Stimulated activated naive CD8-positive, alpha-beta T cell treated with anti-CD3 and anti-CD28 coated beads, Interleukin-15, amount 100 ng/mL, for 72 hours (primary cell): ENCODE results near the gene EGFR.

Experiments
- ATAC-seq: fragments of 150-1000 bp; cut with Tn5 transposase; 2 replicates; pipeline ENCODE4 v1.10.0; 2021; ENCODE audit warnings: mild to moderate bottlenecking, moderate library complexity
- DNase-seq, 2 donors: peaks; one replicate each; pipeline ENCODE4 v3.0.0; 2021 to 2022
- H3K27ac Mint-ChIP-seq, 2 donors: one replicate each; pipeline ENCODE4 v1.8.0; 2022; ENCODE audit warnings: mild to moderate bottlenecking in 2 of 2, mixed read lengths in 2 of 2, moderate library complexity in 2 of 2
- H3K27me3 Mint-ChIP-seq: one replicate; pipeline ENCODE4 v1.8.0; 2022; ENCODE audit warnings: mixed read lengths
- H3K4me1 Mint-ChIP-seq: one replicate; pipeline ENCODE4 v1.8.0; 2022; ENCODE audit warnings: mild to moderate bottlenecking, mixed read lengths
- H3K4me3 Mint-ChIP-seq, 2 donors: one replicate each; pipeline ENCODE4 v1.8.0; 2022; ENCODE audit warnings: mild to moderate bottlenecking in 2 of 2, mixed read lengths in 2 of 2, moderate library complexity in 1 of 2
- H3K9me3 Mint-ChIP-seq, 2 donors: one replicate each; pipeline ENCODE4 v1.8.0; 2022; ENCODE audit warnings: mixed read lengths in 2 of 2

The EGFR gene

GRCh38 chr7:55247428-55247827 lies 228.6 kb downstream of the EGFR start:
- Mint-ChIP-seq H3K4me1 (no peaks in the 10 kb centered on the region), H3K27ac (no peak overlapping the region), H3K27me3 (peaks cover 30% of the 10 kb centered on the region), H3K4me3 (no peak overlapping the region), H3K9me3 (no peaks in the 10 kb centered on the region)
- DNase-seq (no peak), ATAC-seq (no peak)

GRCh38 chr7:55248526-55248925 lies 229.7 kb downstream of the EGFR start:
- Mint-ChIP-seq H3K27ac (no peak overlapping the region), H3K9me3 (no peaks in the 10 kb centered on the region), H3K27me3 (peaks cover 41% of the 10 kb centered on the region), H3K4me3 (no peak overlapping the region), H3K4me1 (no peaks in the 10 kb centered on the region)
- ATAC-seq (no peak), DNase-seq (no peak)

- peaks cover 49% of the 10 kb centered on the region for H3K27me3 Mint-ChIP-seq
- DNase-seq (no peak), ATAC-seq (no peak)
- H3K4me3 Mint-ChIP-seq = no peak overlapping the region
- peaks cover 1% of the 10 kb centered on the region for H3K4me1 Mint-ChIP-seq
- no peaks in the 10 kb centered on the region for H3K9me3 Mint-ChIP-seq
- H3K27ac Mint-ChIP-seq = no peak overlapping the region
Measured at GRCh38 chr7:55249332-55249731, 230.5 kb downstream of the EGFR start.

- Mint-ChIP-seq H3K9me3 (no peaks in the 10 kb centered on the region), H3K27me3 (peaks cover 59% of the 10 kb centered on the region), H3K4me3 (no peak overlapping the region), H3K27ac (no peak overlapping the region), H3K4me1 (peaks cover 8% of the 10 kb centered on the region)
- no peak for DNase-seq
- no peak for ATAC-seq
Measured at GRCh38 chr7:55250313-55250712, 231.5 kb downstream of the EGFR start.

- Mint-ChIP-seq H3K4me3 (no peak overlapping the region), H3K27me3 (peaks cover 69% of the 10 kb centered on the region), H3K9me3 (no peaks in the 10 kb centered on the region), H3K4me1 (peaks cover 15% of the 10 kb centered on the region), H3K27ac (no peak overlapping the region)
- DNase-seq (no peak), ATAC-seq (no peak)
Measured at GRCh38 chr7:55251313-55251712, 232.5 kb downstream of the EGFR start.

GRCh38 chr7:55251911-55252310 lies 233.1 kb downstream of the EGFR start:
- ATAC-seq (no peak), DNase-seq (no peak)
- Mint-ChIP-seq H3K4me3 (no peak overlapping the region), H3K27ac (no peak overlapping the region), H3K4me1 (peaks cover 15% of the 10 kb centered on the region), H3K27me3 (peaks cover 75% of the 10 kb centered on the region), H3K9me3 (no peaks in the 10 kb centered on the region)

GRCh38 chr7:55252386-55252785 lies 233.6 kb downstream of the EGFR start:
- Mint-ChIP-seq H3K27me3 (peaks cover 78% of the 10 kb centered on the region), H3K27ac (no peak overlapping the region), H3K4me3 (no peak overlapping the region), H3K4me1 (peaks cover 15% of the 10 kb centered on the region), H3K9me3 (no peaks in the 10 kb centered on the region)
- DNase-seq (no peak), ATAC-seq (no peak)

- H3K27ac Mint-ChIP-seq = no peak overlapping the region
- H3K9me3 Mint-ChIP-seq = no peaks in the 10 kb centered on the region
- H3K27me3 Mint-ChIP-seq = peaks cover 78% of the 10 kb centered on the region
- ATAC-seq (no peak), DNase-seq (no peak)
- no peak overlapping the region for H3K4me3 Mint-ChIP-seq
- peaks cover 15% of the 10 kb centered on the region for H3K4me1 Mint-ChIP-seq
Measured at GRCh38 chr7:55253188-55253587, 234.4 kb downstream of the EGFR start.

- peaks cover 78% of the 10 kb centered on the region for H3K27me3 Mint-ChIP-seq
- H3K27ac Mint-ChIP-seq = peak overlapping the region in 1 of 2 donors; percentile 76
- H3K9me3 Mint-ChIP-seq = no peaks in the 10 kb centered on the region
- peak overlapping the region; percentile 55 to 72 for H3K4me3 Mint-ChIP-seq
- ATAC-seq = no peak
- peaks cover 15% of the 10 kb centered on the region for H3K4me1 Mint-ChIP-seq
- DNase-seq = no peak
Measured at GRCh38 chr7:55254242-55254595, 235.4 kb downstream of the EGFR start.

- ATAC-seq = peak; percentile 73
- peak overlapping the region; percentile 80 to 86 for H3K4me3 Mint-ChIP-seq
- peaks cover 76% of the 10 kb centered on the region for H3K27me3 Mint-ChIP-seq
- peaks cover 15% of the 10 kb centered on the region for H3K4me1 Mint-ChIP-seq
- DNase-seq = peak; percentile 59 to 68
- H3K27ac Mint-ChIP-seq = peak overlapping the region in 1 of 2 donors; percentile 76
- H3K9me3 Mint-ChIP-seq = no peaks in the 10 kb centered on the region
Measured at GRCh38 chr7:55254596-55255495, 236.0 kb downstream of the EGFR start.

- DNase-seq (peak; percentile 75 to 79), ATAC-seq (peak; percentile 91)
- H3K27ac Mint-ChIP-seq = peak overlapping the region in 1 of 2 donors; percentile 72
- H3K4me3 Mint-ChIP-seq = peak overlapping the region; percentile 80 to 86
- peaks cover 15% of the 10 kb centered on the region for H3K4me1 Mint-ChIP-seq
- H3K27me3 Mint-ChIP-seq = peaks cover 71% of the 10 kb centered on the region
- no peaks in the 10 kb centered on the region for H3K9me3 Mint-ChIP-seq
Measured at GRCh38 chr7:55255496-55256445, 237.0 kb downstream of the EGFR start.

- no peaks in the 10 kb centered on the region for H3K9me3 Mint-ChIP-seq
- no peak overlapping the region for H3K27ac Mint-ChIP-seq
- no peak for DNase-seq
- peaks cover 15% of the 10 kb centered on the region for H3K4me1 Mint-ChIP-seq
- H3K27me3 Mint-ChIP-seq = peaks cover 65% of the 10 kb centered on the region
- no peak overlapping the region for H3K4me3 Mint-ChIP-seq
- ATAC-seq = no peak
Measured at GRCh38 chr7:55258631-55259030, 239.8 kb downstream of the EGFR start.

GRCh38 chr7:55260171-55260570 lies 241.4 kb downstream of the EGFR start:
- peak overlapping the region in 1 of 2 donors; percentile 12 for H3K27ac Mint-ChIP-seq
- H3K9me3 Mint-ChIP-seq = no peaks in the 10 kb centered on the region
- no peak overlapping the region for H3K4me3 Mint-ChIP-seq
- peaks cover 8% of the 10 kb centered on the region for H3K4me1 Mint-ChIP-seq
- ATAC-seq (no peak), DNase-seq (no peak)
- H3K27me3 Mint-ChIP-seq = peaks cover 52% of the 10 kb centered on the region

GRCh38 chr7:55260676-55261385 lies 242.0 kb downstream of the EGFR start:
- Mint-ChIP-seq H3K27ac (no peak overlapping the region), H3K4me1 (peaks cover 2% of the 10 kb centered on the region), H3K4me3 (no peak overlapping the region), H3K9me3 (no peaks in the 10 kb centered on the region), H3K27me3 (peaks cover 45% of the 10 kb centered on the region)
- ATAC-seq (no peak), DNase-seq (no peak)
